ENCODE results near the gene LPP.

Gene LPP

GRCh38 chr3:188643736-188644135 is 489.8 kb downstream of the LPP start:
- H3K4me1 ChIP-seq (ENCODE audit: control insufficient read depth, insufficient read depth, low read length), result no peaks in the 10 kb centered on the region
- H3K36me3 ChIP-seq (ENCODE audit: control insufficient read depth, insufficient read depth, low read length, severe bottlenecking), result no peaks in the 10 kb centered on the region
- H3K9me3 ChIP-seq (ENCODE audit: control insufficient read depth, low read length), result no peaks in the 10 kb centered on the region
- H3K27me3 ChIP-seq (replicated peaks; ENCODE audit: control insufficient read depth, insufficient read depth, low read length), result no peaks in the 10 kb centered on the region
- no peak overlapping the region for H3K4me3 ChIP-seq (ENCODE audit: low read length)
- DNase-seq (ENCODE audit: low read depth), result no peak
- H3K9ac ChIP-seq (ENCODE audit: low read length), result no peak overlapping the region

DNA sequence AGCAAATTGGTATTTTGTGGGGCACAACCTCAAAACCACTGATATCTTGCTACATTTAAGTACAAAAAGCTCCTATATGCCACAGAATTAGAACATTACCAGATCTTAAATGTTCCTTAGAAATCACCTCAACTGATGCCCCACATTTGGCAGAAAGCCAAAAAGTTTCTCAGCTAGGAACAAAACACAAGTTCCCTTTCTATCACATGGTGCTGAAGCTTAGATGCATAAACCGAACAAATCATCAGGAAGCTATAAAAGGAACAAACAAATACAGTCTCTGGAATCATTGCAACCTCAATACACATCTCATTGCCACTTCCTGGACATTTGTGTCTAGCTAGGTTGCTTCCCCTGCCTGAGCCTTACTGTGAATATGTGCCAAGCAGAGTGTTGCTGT is 492.6 kb downstream of the LPP start:
- H3K4me1 ChIP-seq (ENCODE audit: control insufficient read depth, insufficient read depth, low read length), result no peaks in the 10 kb centered on the region
- H3K9ac ChIP-seq (ENCODE audit: low read length), result no peak overlapping the region
- peak; percentile 44 for DNase-seq (ENCODE audit: low read depth)
- no peak overlapping the region for H3K4me3 ChIP-seq (ENCODE audit: low read length)
- no peaks in the 10 kb centered on the region for H3K36me3 ChIP-seq (ENCODE audit: control insufficient read depth, insufficient read depth, low read length, severe bottlenecking)
- H3K27me3 ChIP-seq (replicated peaks; ENCODE audit: control insufficient read depth, insufficient read depth, low read length), result no peaks in the 10 kb centered on the region
- no peaks in the 10 kb centered on the region for H3K9me3 ChIP-seq (ENCODE audit: control insufficient read depth, low read length)

DNA sequence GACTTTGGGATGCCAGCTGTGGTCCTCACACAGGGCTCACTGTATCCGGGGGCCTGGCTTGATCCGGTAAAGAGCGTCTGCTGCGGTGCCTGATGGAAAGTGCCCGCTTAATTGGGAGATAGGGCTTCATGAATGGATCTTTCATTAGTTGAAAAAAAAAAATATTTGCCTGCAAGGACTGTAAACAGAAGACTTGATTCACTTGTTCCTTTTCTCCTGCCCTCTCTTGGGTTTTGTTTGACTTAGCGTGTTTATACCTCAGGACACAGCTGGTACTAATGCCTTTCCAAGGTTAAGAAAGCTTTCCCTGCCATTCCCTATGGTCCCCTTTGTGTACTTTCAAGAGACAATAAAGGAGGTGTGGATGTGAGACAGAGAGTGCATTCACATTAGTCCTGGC is 493.3 kb downstream of the LPP start:
- H3K9ac ChIP-seq (ENCODE audit: low read length), result no peak overlapping the region
- no peak overlapping the region for H3K4me3 ChIP-seq (ENCODE audit: low read length)
- no peak for DNase-seq (ENCODE audit: low read depth)
- no peaks in the 10 kb centered on the region for H3K4me1 ChIP-seq (ENCODE audit: control insufficient read depth, insufficient read depth, low read length)
- no peaks in the 10 kb centered on the region for H3K27me3 ChIP-seq (replicated peaks; ENCODE audit: control insufficient read depth, insufficient read depth, low read length)
- no peaks in the 10 kb centered on the region for H3K36me3 ChIP-seq (ENCODE audit: control insufficient read depth, insufficient read depth, low read length, severe bottlenecking)
- no peaks in the 10 kb centered on the region for H3K9me3 ChIP-seq (ENCODE audit: control insufficient read depth, low read length)

DNA sequence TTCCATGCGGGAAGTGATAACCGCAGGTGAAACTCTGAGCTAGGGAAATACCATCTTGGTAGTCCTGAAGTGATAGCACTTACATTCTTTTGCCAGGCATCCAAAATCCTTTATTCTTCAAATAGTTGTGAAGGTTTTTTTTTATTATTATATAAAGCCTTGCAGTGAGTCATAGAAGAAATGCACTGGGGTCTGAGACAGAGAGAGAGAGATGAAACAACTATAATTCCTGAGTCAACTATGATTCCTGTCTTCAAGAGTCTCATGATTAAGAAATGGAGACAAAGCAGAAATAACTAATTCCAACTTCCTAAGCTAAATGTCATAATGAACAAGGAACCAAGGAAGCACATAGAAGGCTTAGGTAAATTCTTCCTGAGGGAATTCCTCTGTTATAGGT is 495.6 kb downstream of the LPP start:
- no peaks in the 10 kb centered on the region for H3K9me3 ChIP-seq (ENCODE audit: control insufficient read depth, low read length)
- DNase-seq (ENCODE audit: low read depth), result no peak
- H3K4me3 ChIP-seq (ENCODE audit: low read length), result no peak overlapping the region
- no peaks in the 10 kb centered on the region for H3K36me3 ChIP-seq (ENCODE audit: control insufficient read depth, insufficient read depth, low read length, severe bottlenecking)
- no peaks in the 10 kb centered on the region for H3K27me3 ChIP-seq (replicated peaks; ENCODE audit: control insufficient read depth, insufficient read depth, low read length)
- no peaks in the 10 kb centered on the region for H3K4me1 ChIP-seq (ENCODE audit: control insufficient read depth, insufficient read depth, low read length)
- H3K9ac ChIP-seq (ENCODE audit: low read length), result no peak overlapping the region

GRCh38 chr3:188656196-188656982 is 502.4 kb downstream of the LPP start:
- H3K36me3 ChIP-seq (ENCODE audit: control insufficient read depth, insufficient read depth, low read length, severe bottlenecking), result no peaks in the 10 kb centered on the region
- peak; percentile 40 for DNase-seq (ENCODE audit: low read depth)
- no peak overlapping the region for H3K4me3 ChIP-seq (ENCODE audit: low read length)
- peaks cover 21% of the 10 kb centered on the region for H3K4me1 ChIP-seq (ENCODE audit: control insufficient read depth, insufficient read depth, low read length)
- no peaks in the 10 kb centered on the region for H3K9me3 ChIP-seq (ENCODE audit: control insufficient read depth, low read length)
- H3K27me3 ChIP-seq (replicated peaks; ENCODE audit: control insufficient read depth, insufficient read depth, low read length), result no peaks in the 10 kb centered on the region
- no peak overlapping the region for H3K9ac ChIP-seq (ENCODE audit: low read length)

DNA sequence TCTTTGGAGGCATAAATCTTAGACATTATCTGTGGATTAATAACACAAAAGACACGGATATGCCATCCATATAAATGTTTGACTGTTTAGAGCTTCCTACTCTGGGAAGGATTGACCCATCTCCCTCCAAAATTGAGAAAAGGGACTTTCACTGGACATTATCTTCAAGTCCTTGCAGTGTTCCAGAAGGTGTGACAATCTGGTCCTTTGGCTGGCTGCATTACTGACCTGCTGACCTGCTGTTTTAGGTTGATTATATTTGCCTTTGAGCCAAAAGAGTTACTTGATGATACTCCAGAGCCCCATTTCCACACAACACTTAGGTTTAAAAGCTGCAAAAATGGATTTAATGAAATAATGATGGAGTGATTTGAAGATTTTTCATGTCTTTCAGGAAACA is 504.6 kb downstream of the LPP start:
- no peaks in the 10 kb centered on the region for H3K36me3 ChIP-seq (ENCODE audit: control insufficient read depth, insufficient read depth, low read length, severe bottlenecking)
- DNase-seq (ENCODE audit: low read depth), result no peak
- peaks cover 34% of the 10 kb centered on the region for H3K4me1 ChIP-seq (ENCODE audit: control insufficient read depth, insufficient read depth, low read length)
- H3K9ac ChIP-seq (ENCODE audit: low read length), result no peak overlapping the region
- no peaks in the 10 kb centered on the region for H3K9me3 ChIP-seq (ENCODE audit: control insufficient read depth, low read length)
- no peak overlapping the region for H3K4me3 ChIP-seq (ENCODE audit: low read length)
- H3K27me3 ChIP-seq (replicated peaks; ENCODE audit: control insufficient read depth, insufficient read depth, low read length), result no peaks in the 10 kb centered on the region

GRCh38 chr3:188659449-188660090 is 505.6 kb downstream of the LPP start:
- DNase-seq (ENCODE audit: low read depth), result peak; percentile 11
- H3K27me3 ChIP-seq (replicated peaks; ENCODE audit: control insufficient read depth, insufficient read depth, low read length), result no peaks in the 10 kb centered on the region
- no peaks in the 10 kb centered on the region for H3K9me3 ChIP-seq (ENCODE audit: control insufficient read depth, low read length)
- peaks cover 34% of the 10 kb centered on the region for H3K4me1 ChIP-seq (ENCODE audit: control insufficient read depth, insufficient read depth, low read length)
- no peak overlapping the region for H3K9ac ChIP-seq (ENCODE audit: low read length)
- H3K4me3 ChIP-seq (ENCODE audit: low read length), result no peak overlapping the region
- no peaks in the 10 kb centered on the region for H3K36me3 ChIP-seq (ENCODE audit: control insufficient read depth, insufficient read depth, low read length, severe bottlenecking)

DNA sequence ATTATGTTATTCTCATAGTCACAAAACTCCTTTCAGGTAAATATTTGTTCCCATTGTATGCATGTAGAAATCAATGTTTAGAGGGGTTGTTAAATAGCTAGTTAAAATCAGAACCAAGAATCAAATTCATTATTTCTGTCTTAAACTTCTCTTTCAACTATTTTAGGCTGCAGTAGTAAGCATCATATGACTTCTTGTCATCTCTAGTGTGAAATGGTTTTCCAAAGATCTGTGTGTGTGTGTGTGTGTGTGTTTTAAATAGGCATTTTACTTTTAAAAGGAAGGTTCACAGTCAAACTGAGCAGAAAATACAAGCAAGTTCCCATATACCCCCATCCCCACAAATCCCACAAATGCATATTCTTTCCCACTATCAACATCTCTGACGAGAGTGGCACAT is 506.5 kb downstream of the LPP start:
- Histone ChIP-seq H3K4me1 (ENCODE audit: control insufficient read depth, insufficient read depth, low read length) (peaks cover 34% of the 10 kb centered on the region), H3K36me3 (ENCODE audit: control insufficient read depth, insufficient read depth, low read length, severe bottlenecking) (no peaks in the 10 kb centered on the region), H3K9ac (ENCODE audit: low read length) (no peak overlapping the region), H3K9me3 (ENCODE audit: control insufficient read depth, low read length) (no peaks in the 10 kb centered on the region), H3K4me3 (ENCODE audit: low read length) (no peak overlapping the region), H3K27me3 (replicated peaks; ENCODE audit: control insufficient read depth, insufficient read depth, low read length) (no peaks in the 10 kb centered on the region)
- no peak for DNase-seq (ENCODE audit: low read depth)

DNA sequence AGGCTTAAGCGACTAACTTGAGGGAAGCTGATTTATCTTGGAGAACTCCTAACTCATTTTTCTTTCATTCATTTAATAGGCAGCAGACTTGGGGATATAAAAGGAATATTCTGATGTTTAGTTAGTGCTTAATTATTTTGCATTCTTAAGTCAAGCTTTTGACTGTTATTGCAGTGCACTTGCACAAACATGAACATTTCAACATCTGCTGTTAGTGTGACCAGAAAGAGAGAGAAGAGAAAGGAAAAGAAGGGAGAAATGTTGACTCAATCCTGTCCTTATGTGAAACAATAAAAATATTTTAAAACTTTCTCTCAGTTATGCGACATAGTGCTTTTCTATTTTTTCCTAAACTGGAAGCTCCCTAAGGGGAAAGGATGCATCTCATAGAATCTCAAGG is 507.8 kb downstream of the LPP start:
- H3K27me3 ChIP-seq (replicated peaks; ENCODE audit: control insufficient read depth, insufficient read depth, low read length), result no peaks in the 10 kb centered on the region
- DNase-seq (ENCODE audit: low read depth), result peak; percentile 35
- peak overlapping the region; percentile 28 for H3K9ac ChIP-seq (ENCODE audit: low read length)
- peaks cover 32% of the 10 kb centered on the region for H3K4me1 ChIP-seq (ENCODE audit: control insufficient read depth, insufficient read depth, low read length)
- H3K4me3 ChIP-seq (ENCODE audit: low read length), result no peak overlapping the region
- no peaks in the 10 kb centered on the region for H3K9me3 ChIP-seq (ENCODE audit: control insufficient read depth, low read length)
- H3K36me3 ChIP-seq (ENCODE audit: control insufficient read depth, insufficient read depth, low read length, severe bottlenecking), result no peaks in the 10 kb centered on the region

GRCh38 chr3:188662214-188662613 is 508.3 kb downstream of the LPP start:
- H3K27me3 ChIP-seq (replicated peaks; ENCODE audit: control insufficient read depth, insufficient read depth, low read length), result no peaks in the 10 kb centered on the region
- H3K4me3 ChIP-seq (ENCODE audit: low read length), result no peak overlapping the region
- no peak for DNase-seq (ENCODE audit: low read depth)
- peaks cover 31% of the 10 kb centered on the region for H3K4me1 ChIP-seq (ENCODE audit: control insufficient read depth, insufficient read depth, low read length)
- H3K36me3 ChIP-seq (ENCODE audit: control insufficient read depth, insufficient read depth, low read length, severe bottlenecking), result no peaks in the 10 kb centered on the region
- H3K9ac ChIP-seq (ENCODE audit: low read length), result peak overlapping the region; percentile 28
- H3K9me3 ChIP-seq (ENCODE audit: control insufficient read depth, low read length), result no peaks in the 10 kb centered on the region

GRCh38 chr3:188662795-188663194 is 508.8 kb downstream of the LPP start:
- H3K9ac ChIP-seq (ENCODE audit: low read length), result no peak overlapping the region
- no peak for DNase-seq (ENCODE audit: low read depth)
- H3K27me3 ChIP-seq (replicated peaks; ENCODE audit: control insufficient read depth, insufficient read depth, low read length), result no peaks in the 10 kb centered on the region
- no peak overlapping the region for H3K4me3 ChIP-seq (ENCODE audit: low read length)
- H3K4me1 ChIP-seq (ENCODE audit: control insufficient read depth, insufficient read depth, low read length), result peaks cover 31% of the 10 kb centered on the region
- H3K36me3 ChIP-seq (ENCODE audit: control insufficient read depth, insufficient read depth, low read length, severe bottlenecking), result no peaks in the 10 kb centered on the region
- H3K9me3 ChIP-seq (ENCODE audit: control insufficient read depth, low read length), result no peaks in the 10 kb centered on the region
